ENCODE results near the gene ANKDD1B.
"Not testable (repeated sequence)": the region's sequence is repeated elsewhere in the genome, so short reads cannot be mapped to it uniquely, and the experiment has no call there.

Gene ANKDD1B

DNA sequence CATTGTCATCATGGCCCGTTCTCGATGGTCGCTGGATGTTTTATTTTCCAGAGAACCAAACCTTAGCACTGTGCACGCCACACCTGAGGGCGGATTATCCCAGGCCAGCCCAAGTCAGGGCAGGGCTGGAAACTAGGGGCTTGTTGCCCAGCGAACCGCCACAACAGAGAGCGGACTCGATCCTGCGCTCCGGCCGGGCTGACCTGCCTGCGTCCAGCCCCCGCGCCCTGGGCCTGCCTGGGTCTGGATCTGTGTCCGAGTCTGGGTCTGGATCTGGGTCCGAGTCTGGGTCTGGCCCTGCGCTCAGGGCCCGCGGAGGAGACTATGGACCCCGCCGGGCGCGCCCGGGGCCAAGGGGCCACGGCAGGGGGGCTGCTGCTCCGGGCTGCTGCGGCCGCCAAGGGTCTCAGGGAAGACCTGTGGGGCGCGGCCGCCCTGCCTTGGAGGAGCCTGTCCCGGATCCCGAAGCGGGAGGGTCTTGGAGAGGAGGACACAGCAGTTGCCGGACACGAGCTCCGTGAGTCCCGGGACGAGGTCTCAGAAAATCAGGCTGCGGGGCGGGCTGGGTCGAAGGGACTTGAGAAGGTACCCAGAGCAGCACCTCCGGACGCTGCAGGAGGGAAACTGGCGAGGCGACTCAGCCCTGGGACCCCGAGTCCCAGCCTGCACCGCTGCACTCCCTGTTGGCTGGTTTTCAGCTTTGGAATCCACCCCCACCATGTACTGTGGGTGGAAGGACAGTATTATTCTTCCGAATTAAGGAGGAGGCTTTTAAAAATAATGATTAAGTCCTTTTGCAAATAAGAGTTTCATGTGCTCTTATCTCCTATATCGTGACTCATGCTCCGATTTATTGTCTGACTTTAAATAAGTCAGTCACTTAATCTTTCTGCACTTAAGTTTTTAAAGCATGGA lies at the start of gene ANKDD1B:
Gene ANKDD1B (plus strand): TSS at position 143 of the 915 bp plus-strand sequence. CDS start 182 bp downstream, at position 325.
- in situ Hi-C loops (cut with MboI; ENCODE audit: low sequenced_read_pairs), result no loop called here

DNA sequence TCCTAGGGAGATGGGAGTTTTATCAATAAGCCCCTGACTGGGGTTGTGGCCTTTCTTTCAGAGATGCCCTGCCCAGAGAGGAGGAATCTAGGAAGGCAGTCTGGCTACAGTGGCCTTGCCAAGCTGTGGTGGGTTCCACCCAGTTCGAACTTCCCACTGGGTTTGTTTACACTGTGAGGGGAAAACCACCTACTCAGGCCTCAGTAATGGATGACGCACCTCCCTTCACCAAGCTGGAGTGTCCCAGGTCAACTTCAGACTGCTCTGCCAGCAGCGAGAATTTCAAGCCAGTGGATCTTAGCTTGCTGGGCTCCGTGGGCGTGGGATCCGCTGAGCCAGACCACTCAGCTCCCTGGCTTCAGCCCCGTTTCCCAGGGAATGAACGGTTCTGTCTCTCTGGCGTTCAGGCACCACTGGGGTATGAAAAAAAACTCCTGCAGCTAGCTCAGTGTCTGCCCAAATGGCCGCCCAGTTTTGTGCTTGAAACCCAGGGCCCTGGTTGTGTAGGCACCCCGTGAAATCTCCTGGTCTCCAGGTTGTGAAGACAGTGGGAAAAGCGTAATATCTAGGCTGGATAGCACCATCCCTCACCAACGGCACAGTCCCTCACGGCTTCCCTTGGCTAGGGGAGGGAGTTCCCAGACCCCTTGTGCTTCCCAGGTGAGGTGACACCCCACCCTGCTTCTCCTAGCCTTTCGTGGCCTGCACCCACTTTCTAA lies 45.1 kb upstream of the ANKDD1B start:
- in situ Hi-C loops (cut with MboI; ENCODE audit: low sequenced_read_pairs), result not testable (repeated sequence)

DNA sequence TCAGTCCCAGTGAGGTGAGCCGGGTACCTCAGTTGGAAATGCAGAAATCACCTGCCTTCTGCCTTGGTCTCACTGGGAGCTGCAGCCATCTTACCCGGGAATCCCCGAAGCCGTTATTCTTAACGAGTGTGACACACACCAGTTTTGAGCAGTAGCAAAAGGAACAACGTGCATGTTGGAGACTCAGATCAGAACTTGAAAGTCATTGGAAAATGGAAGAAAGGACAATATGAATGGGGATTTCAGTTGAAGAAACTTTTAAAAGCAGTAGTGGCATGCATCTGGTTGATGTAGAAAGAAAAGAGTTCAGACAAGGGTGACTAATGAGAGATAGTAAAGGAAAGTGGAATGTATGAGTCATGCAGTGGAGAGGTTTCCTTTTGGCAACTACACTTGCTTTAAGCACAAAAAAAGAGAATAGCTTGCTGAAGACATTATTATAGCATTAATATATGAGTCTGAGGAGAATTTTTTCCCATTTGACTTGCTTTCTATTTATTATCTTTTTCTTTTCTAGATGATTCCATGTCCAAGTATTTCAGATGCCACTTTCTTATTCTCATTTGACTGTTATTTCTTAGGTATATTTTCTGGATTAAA lies 44.4 kb upstream of the ANKDD1B start:
- in situ Hi-C loops (cut with MboI; ENCODE audit: low sequenced_read_pairs), result no loop called here

DNA sequence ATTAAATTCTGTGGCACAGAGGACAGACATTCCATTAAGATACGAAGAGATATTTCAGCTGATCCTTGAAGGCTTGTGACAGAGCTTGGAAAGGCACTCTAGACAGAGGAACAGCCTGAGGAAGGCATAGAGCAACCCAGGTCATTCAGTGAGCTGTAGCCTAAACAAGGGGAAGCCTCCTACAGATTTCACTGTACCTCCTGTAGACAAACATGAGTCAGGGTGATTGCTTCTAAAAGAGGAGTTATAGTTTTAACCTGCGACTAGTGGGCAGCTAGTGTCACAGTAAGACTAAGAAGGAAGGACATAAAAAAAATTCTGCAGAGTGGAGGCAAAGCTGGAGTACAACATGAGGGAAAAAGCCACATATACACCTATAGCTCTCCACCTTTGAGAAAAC lies 43.5 kb upstream of the ANKDD1B start:
- in situ Hi-C loops (cut with MboI; ENCODE audit: low sequenced_read_pairs), result no loop called here

DNA sequence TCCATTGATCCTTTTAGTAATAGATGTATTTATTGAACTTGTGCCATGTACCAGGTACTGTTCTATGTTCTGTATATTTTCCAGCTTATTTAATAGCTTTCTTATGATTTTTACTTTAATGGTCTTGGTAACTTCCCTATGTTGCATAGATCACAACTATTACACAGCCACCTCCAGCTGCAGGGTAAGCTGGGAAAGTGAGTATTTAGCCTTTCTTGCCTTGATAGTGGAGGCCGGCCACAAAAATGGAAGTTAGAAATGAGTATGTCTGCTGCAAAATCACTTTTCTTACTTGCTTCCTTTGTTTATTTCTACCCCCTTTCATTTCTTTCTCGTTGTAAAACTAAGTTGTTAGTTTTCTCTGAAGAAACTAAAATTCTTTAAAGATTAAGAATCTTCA lies 43.1 kb upstream of the ANKDD1B start:
- in situ Hi-C loops (cut with MboI; ENCODE audit: low sequenced_read_pairs), result no loop called here

DNA sequence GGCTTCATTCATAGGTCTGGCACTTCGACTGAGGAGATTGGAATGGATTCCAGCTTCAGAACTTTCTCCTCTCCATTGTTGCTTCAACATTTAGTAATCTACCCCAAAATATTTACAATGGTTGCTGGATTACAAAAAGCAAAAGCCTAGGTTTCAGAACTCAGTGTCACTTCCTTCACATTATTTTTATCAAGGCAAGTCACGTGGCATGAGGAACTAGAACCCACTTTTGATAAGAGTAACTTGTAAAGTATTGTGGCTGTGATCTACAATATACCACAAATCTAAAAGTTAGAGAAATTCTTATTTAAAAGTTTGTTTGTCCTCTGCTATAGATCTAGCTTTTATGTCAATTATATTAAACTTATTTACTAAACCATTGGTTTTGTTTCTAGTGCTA lies 39.7 kb upstream of the ANKDD1B start:
- in situ Hi-C loops (cut with MboI; ENCODE audit: low sequenced_read_pairs), result no loop called here

DNA sequence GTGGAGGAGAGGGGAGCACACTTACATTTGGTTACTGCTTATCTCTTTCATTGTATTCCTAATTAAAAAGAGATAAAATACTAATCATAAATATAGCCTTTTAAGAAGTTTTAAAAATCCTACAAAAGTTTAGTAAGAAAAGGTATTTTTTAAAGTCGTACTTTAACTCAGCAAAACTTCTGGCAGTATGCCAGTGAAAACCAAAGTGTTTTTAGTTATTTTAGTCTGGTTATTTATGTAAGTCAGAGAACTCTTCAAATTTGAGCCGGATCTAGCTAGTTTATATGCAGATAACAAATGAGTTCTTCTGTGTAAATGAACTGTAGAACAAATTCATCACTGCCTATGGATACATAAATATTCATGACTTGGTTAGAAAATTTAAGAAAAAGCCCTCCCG lies 36.5 kb upstream of the ANKDD1B start:
- in situ Hi-C loops (cut with MboI; ENCODE audit: low sequenced_read_pairs), result no loop called here

DNA sequence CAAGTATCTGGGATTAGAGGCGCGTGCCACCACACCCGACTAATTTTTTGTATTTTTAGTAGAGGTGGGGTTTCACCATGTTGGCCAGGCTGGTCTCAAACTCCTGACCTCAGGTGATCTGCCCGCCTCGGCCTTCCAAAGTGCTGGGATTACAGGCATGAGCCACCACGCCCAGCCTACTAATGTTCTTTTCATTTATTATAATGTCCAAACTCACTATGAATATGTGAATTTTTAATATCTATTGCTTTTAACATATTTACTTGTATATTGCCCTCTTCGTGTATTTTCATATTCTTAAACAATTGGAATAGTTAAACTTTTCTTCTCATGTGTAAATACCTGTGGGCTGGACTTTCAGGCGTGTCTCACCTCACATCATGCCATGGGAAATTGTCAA lies 33.0 kb upstream of the ANKDD1B start:
- in situ Hi-C loops (cut with MboI; ENCODE audit: low sequenced_read_pairs), result not testable (repeated sequence)

DNA sequence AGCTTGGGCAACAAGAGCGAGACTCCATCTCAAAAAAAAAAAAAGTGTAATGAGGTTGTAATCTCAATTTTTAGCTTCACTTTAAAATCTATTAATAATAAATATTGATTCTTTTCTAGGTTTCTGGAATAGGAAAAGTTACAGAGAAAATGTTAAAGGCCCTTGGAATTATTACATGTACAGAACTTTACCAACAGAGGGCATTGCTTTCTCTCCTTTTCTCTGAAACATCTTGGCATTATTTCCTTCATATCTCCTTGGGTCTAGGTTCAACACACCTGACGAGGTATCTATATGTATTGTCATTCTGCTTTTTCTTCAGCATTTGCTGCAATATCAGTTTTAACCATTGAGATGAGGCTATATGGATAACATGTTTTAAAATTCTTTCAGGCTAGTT lies 26.6 kb upstream of the ANKDD1B start:
- in situ Hi-C loops (cut with MboI; ENCODE audit: low sequenced_read_pairs), result no loop called here

DNA sequence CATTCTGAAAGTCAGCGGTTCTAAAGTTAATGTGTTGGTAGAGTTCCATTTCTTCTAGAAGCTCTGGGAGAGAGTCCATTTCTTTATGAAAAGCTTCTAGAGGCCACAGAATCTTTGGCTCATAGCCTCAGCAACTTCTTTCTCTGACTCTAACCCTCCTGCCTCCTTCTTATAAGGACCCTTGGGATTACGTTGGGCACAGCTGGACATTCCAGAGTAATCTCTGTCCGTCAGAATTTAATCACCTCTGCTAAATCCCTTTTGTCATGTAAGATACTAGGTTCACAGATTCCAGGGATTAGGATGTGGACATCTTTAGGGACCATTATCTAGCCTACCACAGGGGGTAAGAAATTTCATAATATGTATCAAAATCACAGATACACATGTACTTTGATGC lies 22.6 kb upstream of the ANKDD1B start:
- in situ Hi-C loops (cut with MboI; ENCODE audit: low sequenced_read_pairs), result no loop called here

DNA sequence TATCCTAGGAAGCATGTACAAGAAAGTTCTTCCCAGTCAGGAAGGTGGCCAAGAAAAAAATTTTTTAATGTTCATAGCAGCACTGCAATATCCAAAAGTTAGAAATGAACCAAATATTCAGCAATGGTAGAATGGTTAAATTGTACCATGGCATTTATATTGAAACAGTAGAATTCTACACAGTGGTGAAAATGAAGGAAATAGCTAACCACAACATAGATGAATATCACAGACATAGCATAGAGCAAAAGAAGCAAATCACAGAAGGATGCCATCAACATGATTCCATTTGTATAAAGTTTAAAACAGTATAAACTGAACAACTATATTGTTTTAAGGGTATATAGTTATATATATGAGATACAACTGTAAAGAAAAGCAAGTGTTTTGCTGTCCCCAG lies 10.7 kb upstream of the ANKDD1B start:
- in situ Hi-C loops (cut with MboI; ENCODE audit: low sequenced_read_pairs), result no loop called here

DNA sequence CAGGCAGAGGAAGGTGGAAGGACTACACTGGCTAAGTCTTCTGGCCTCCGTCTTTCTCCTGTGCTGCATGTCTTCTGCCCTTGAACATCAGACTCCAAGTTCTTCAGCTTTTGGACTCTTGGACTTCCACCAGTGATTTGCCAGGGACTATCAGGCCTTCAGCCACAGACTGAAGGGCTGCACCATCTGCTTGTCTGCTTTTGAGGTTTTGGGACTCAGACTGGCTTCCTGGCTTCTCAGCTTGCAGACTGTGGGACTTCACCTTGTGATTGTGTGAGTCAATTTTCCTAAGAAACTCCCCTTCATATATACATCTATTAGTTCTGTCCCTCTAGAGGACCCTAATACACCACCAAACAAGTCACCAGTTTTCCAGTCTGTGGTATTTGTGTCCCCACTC lies 9.7 kb upstream of the ANKDD1B start:
- in situ Hi-C loops (cut with MboI; ENCODE audit: low sequenced_read_pairs), result no loop called here

DNA sequence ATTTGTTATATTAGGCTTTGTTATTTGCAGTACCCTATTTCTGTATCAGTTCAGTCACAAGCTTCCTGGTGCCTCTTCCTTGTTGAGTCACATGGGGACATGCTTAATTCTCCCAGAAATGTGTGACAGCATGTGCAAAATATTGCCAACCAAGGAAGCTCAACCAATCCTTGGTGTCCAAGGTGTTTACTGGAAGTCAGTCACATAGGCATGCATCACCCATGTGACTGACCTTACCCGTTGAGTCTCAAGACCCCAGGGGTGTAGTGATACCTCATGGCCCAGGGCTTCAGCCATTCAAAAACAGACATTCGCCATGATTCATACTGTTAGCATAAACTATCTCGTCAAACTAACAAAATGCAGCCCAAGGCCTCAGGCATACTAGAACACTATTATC lies 9.3 kb upstream of the ANKDD1B start:
- in situ Hi-C loops (cut with MboI; ENCODE audit: low sequenced_read_pairs), result no loop called here

DNA sequence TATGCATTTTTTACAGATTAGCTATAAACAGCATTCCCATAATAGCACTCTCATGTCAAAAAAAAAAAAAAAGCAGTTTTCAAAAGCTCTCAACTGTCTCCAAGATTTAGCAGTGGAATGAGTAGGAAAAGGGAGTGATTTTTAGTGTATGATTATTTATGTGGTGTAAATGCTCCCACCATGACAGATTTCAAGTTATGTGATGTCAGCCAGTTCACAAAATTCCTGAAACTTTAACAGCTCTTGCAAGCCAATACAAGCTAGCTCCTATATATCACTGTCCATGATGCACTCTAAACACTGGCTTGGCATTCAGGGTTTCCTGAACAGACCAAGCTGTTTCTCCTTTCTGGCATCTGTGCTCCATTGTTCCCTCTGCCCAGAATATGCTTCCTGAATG lies 7.9 kb upstream of the ANKDD1B start:
- in situ Hi-C loops (cut with MboI; ENCODE audit: low sequenced_read_pairs), result no loop called here

DNA sequence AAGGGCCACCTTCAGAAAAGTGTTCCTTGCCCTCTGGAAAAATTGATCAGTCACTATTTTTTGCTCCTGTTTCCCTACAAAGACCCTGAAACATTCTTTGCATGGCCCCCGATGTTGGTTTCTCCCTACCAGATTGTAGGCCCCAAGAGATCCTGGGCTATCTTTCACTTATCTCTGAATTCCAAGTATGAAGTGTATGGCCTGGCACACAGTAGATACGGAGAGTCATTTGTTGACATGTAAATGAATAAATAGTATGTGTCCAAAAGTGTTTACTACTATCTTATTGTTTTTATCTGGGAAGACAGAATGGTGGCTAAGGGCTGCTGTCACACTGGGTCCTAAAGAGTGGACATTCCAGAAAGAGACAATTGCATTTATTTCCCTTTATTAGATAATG lies 7.4 kb upstream of the ANKDD1B start:
- in situ Hi-C loops (cut with MboI; ENCODE audit: low sequenced_read_pairs), result no loop called here

DNA sequence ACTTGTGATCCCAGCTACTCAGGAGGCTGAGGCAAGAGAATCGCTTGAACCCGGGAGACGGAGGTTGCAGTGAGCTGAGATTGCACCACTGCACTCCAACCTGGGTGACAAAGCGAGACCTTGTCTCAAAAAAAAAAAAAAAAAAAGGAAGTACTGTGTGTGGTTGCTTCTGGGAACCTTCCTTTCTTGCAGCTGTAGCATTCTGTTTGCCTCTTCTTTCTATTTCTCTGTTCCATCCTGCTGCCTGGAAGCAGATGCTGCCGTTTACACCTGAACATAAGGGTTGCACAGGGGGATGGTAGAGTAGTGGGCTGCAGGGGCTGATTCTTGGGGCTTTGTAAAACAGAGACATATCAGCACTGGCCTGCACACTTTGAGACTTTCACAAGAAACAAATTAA lies 3.9 kb upstream of the ANKDD1B start:
- in situ Hi-C loops (cut with MboI; ENCODE audit: low sequenced_read_pairs), result not testable (repeated sequence)

DNA sequence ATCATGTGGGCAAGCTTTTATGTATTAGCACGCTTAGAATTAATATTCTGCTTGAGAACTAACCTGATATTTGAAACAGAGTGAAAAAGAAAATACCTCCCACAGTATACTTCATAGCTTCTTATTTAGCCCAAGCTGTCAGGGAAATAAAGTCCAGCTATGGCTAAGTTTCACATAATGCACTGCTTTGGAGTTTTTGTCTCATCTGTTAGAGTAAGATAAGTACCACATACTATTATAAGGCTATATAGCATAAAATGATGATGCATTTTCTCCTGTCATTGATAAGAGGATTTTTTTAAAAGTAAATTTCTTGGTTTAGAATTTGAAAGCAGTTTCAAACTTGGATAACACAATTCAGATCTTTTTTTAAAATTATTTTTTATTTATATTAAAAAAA lies 2.4 kb upstream of the ANKDD1B start:
- in situ Hi-C loops (cut with MboI; ENCODE audit: low sequenced_read_pairs), result no loop called here

DNA sequence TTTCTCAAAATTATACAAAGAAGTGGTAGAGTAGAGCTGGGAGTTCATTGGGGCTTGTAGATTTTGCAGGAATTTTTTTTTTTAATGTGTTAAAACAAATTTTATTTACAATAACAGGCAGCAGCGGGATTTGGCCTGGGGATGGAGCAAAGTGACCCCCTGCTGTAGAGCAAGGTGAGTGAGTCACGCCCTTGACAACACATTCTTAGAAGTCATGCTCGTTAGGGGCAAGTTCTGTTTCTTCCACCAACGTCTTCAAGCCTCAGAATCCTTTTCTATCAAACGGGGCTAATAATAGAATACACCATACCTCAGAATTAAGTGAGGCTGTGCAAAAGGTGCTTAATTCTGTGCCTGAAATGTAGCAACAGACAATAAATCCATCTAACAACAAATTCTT lies 1.1 kb upstream of the ANKDD1B start:
- in situ Hi-C loops (cut with MboI; ENCODE audit: low sequenced_read_pairs), result no loop called here

DNA sequence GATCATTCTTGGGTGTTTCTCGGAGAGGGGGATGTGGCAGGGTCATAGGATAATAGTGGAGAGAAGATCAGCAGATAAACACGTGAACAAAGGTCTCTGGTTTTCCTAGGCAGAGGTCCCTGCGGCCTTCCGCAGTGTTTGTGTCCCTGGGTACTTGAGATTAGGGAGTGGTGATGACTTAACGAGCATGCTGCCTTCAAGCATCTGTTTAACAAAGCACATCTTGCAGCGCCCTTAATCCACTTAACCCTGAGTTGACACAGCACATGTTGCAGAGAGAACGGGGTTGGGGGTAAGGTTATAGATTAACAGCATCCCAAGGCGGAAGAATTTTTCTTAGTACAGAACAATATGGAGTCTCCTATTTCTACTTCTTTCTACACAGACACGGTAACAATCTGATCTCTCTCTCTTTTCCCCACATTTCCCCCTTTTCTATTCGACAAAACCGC lies 368 bp upstream of the ANKDD1B start:
- in situ Hi-C loops (cut with MboI; ENCODE audit: low sequenced_read_pairs), result not testable (repeated sequence)

DNA sequence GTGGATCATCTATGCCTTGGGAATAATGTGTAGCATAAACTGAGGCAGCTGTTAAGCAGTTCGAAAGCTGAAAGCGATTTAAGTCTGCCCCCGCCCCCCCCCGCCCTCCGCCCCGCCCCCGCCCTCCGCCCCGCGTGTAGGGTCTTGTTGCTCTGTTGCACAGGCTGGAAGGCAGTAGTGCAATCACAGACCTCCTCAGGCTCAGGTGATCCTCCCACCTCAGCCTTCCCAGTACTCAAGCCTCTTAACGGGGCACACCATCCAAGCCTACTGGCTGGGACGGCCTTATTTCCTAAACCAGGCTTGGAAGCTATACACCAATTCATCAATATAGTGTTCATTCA lies 945 bp downstream of the ANKDD1B start:
- in situ Hi-C loops (cut with MboI; ENCODE audit: low sequenced_read_pairs), result no loop called here

DNA sequence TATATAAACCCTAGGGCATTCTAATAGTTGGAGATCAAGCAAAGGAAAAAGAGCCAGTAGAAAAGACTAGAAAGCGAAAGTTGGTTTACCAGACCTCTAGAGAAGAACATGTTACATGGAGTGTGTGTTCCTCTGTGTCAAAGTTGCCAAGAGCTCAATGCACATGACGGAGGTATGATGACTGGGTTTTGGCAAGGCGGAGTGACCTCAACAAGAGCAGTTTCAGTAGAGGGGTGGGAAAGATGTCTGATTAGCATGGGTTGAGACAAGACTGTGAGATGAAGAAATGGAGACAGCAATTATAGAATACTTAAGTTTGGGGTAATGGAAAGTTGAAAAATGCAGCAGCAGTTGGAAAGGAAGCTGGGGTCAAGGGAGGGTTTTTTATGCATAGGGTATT lies 1.6 kb downstream of the ANKDD1B start:
- in situ Hi-C loops (cut with MboI; ENCODE audit: low sequenced_read_pairs), result no loop called here

DNA sequence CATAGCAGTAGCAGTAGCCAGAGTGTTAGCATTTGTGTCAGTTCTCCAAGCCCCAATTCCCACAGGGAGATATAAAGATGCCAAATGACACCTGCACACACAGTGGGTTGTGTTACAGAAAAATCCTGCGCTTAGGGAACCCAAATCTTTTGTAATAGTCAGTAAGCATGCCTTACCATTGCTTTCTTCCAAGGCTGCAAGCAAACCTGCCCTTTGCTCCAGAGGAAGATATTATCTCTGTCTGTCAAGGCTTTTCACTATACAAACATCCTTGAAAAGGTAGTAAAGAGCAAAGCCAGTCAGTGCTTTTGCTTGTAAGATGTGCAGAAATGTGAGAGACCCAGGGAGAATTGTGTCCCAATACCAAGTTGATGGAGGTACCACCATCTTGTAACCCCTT lies 2.9 kb downstream of the ANKDD1B start:
- in situ Hi-C loops (cut with MboI; ENCODE audit: low sequenced_read_pairs), result no loop called here
